HG03469 (cell line): ENCODE data around the gene APMAP.
"Not testable (repeated sequence)": the region's sequence is repeated elsewhere in the genome, so short reads cannot be mapped to it uniquely, and the experiment has no call there.

Experiments
- ATAC-seq: cut with Tn5 transposase; IDR thresholded peaks from one replicate; pipeline ENCODE4 v1.9.1; 2021; ENCODE audit warnings: mild to moderate bottlenecking, moderate library complexity, moderate number of reproducible peaks; ENCODE audit not compliant: unreplicated experiment

APMAP gene

DNA sequence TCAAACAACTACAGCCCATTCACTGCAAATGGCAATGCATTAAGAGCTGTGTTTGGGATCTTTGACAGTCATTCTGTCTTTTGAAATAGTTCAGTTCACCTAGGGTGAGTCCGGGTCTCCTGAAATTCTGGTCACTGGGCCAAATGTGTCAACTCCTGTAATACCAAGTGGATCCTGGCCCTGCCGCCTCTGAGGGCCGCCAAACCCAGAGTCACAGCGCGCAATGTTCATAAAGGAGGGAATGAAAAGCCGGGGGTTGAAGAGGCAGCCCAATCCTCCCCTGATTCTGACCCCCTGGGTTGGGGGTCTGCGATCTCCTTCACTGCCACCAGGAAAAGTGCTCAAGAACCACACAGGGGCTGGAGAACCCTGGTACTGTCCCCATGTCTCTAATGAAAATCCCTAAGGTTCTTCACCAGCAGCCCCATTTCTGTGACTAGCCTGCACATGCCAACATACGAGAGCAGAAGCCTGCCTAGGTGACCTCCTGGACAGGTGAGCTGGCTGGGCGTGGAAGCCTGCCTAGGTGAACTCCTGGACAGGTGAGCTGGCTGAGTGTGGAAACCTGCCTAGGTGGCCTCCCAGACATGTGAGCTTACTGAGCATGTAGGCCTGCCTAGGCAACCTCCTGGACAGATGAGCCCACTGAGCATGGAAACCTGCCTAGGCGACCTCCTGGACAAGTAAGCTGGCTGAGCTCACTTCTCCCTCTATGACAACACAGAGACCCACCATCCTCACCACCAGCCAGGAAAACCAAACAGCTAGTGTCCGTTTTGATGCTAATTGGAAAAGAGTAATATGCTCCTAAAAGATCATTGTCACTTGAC, 16.1 kb upstream of the APMAP start:
- no peak for ATAC-seq

DNA sequence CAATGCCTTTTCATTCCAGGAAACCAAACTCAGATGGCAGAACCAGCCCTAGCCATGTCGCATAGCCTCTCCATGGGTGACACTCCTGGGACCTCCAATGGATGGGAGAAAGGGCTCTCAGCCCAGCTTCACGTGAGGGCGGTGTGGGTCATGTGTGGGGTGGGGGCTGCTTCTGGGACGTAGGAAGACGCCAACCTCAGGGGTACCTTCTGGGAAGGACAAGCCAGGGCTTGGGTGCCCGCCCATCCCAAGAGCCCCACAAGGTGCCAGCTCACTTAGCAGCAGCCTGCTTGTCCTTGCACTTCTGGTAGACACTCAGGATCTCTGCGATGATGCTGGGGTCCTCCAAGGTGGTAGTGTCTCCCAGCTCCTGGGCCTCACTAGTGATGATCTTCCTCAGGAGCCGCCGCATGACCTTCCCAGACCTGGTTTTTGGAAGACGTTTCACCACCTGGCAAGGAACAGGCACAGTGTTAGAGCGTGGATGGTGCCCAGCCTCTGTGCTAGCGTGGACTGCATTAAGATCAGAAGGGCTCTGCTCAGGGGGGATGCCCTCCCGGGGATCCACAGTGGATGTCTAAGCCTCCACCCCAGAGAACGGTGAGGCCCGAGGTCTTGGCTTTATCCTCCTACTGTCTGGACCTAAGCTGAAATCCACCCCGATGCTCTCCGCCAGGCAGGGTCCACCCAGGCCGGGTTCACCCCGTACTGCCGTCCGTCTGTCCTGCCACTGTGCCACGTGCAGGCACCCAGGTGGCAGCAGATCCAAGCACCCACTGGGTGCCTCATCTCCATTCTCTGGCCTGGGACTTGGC, 15.1 kb upstream of the APMAP start:
- no peak for ATAC-seq

DNA sequence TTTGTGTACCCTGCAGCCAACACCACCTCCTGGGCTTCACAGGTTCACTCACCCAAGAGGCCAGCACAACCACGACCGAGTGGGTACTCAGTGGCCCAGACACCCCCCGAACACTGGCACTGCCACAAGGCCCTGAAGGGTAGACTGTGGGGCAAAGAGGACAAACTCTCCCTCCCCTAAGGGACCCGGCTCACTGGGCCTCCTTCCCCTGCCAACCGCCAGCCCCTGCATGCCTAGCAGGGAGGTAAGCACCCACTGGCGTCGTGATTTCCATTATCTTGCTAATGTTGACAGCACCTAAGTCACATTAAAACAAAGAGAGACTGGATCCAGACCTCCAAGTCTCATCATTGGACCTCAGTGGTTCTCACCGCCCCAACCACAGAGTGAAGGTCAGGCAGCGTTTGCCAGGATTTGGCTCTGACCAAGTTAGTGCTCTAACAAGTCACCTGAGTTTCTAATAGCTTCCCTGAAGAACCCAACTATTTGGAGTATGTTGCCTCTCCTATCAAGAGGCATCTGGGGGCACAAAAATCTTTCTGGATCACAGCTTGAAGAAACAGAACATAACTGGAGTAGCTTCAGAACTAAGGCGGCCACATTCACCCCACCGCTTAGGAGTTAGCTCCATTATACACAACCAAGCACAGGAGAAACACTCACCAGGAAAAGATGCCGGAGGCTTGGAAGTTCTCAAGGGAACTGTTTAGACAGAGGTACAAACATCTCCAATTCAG, 14.0 kb upstream of the APMAP start:
- no peak for ATAC-seq

DNA sequence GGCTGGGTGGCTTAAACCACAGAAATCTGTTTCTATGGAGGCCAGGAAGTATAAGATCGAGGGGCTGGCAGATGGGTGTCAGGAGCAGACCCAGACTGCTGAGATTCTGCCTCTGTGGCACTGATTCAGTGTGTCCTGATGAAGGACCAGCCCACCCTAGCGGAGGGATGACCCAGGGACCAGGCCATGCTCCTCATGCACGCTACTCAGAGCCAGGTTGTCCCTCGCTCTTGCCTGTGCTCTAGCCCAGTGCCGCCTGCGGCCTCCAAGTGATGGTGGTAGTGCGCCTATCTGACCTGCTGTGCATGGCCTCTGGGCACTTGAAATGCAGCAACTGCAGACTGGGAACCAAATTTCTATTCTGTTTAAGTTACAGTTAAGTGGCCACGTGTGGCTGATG, 13.1 kb upstream of the APMAP start:
- no peak for ATAC-seq

DNA sequence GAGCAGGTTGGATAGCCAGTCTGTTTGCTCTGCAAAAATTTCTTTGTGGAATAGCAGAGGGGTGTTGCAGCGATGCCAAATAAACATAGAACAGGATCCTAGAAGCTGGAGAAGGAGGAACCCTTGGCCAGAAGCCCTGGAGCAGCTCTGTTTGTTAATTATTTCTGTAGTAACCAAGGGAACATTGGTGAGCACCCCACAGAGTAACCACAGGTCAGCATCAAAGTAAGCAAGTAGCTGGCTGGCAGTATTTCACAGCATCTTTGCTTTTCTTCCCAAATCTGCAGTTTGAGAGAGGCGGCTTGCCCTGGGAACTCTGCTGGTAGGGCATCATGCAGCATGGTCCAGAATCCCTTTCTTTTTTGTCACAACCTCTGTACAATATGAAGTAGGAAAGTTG, 12.7 kb upstream of the APMAP start:
- no peak for ATAC-seq

DNA sequence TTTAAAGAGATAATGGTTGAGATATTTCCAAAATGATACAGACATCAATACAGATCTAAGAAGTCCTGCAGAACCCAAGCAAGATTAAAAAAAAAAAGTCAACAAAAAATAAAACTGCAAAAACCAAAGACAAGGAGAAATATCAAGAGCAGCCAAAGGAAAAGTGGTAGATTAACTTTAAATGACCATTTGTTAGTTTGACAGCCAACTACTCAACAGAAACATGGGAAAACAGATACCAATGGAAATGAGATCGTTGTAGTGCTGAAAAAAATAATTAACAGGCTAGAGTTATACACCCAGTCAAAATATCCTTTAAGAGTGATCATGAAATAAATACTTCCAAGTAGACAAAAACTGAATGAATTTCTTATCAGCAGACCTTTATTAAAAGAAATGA, 10.5 kb upstream of the APMAP start:
- ATAC-seq = no peak

DNA sequence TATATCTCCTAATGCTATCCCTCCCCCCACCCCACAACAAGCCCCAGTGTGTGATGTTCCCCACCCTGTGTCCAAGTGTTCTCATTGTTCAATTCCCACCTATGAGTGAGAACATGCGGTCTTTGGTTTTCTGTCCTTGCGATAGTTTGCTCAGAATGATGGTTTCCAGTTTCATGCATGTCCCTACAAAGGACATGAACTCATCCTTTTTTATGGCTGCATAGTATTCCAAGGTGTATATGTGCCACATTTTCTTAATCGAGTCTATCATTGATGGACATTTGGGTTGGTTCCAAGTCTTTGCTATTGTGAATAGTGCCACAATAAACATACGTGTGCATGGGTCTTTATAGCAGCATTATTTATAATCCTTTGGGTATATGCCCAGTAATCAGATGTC, 8.8 kb upstream of the APMAP start:
- ATAC-seq = not testable (repeated sequence)

DNA sequence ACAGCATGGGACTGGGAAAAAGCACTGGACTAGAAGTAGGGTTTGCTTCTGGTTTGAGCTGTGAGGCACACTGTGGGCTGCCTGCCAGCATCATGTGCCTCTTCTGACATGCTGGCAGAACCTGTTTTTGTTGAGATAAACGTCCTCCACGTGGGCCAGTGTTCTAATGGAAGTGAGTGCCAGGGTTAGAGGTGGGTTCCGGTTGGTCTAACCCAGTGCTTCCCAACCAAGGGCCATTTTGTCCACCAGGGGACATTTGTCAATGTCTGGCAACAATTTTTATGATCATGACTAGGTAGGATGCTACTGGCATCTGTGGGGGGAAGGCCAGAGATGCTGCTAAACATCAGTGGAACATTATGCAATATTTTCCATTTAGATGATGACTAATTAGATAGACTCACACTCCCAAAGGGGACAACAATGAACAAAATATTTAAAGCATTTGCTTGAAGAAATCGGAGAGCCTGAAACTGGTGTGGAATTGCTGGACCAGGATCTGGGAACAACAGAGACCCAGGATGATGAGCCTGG, 7.8 kb upstream of the APMAP start:
- ATAC-seq = no peak

DNA sequence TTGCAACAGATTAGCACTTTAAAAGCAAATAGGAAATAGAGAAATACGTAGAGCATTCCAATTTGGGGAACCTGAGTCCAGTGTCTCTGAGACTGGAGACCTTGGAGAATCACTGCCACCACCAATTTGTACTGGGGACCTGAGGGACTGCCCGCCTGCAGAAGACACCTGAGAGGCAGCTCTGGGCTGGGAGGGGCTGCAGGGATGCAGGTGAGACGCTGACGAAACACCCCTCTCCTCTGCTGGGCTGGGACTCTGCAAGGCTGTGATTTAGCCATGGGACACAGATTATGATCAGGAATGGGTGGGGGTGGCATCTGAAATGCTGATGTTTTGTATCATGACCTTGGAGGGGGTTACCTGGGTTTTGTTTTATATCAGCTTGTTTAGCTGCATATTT, 7.0 kb upstream of the APMAP start:
- ATAC-seq = no peak

DNA sequence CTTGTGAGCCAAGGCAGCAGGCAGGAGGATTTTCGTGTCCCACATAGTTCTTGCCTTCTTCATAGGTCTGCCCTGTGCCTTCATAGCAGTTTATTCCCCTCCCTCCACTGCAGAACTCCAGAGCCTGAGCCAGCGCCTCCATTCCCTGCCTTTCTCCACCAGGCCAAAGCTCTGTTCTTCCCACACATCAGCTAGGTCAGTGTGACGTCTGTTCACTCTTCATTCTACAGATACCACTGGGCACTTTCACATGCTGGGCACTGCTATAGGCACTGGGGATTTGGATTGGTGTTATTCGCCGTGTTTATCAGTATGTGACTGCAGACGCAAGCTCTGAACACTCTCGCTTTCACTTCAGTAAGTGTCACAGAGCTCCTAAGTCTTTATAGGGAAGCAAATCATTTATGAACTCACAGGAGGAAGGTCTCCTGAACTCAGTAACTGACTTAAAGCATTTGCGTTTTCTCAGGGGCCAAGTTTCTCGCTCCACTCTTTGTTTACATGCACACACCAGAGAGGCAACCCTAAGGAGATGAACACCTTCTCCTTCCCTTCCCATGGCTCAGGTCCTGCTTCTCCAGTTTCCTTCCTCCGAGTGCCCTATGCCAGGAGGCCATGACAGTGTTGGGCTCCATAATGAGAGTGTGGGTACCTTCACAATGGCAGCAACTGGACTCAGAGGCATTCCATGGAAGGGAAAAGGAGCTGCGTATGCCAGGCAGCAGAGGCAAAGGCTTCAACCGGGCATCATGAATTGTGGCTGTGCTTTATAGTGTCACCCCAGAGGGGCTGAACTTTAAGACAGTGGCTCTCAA, 6.3 kb upstream of the APMAP start:
- ATAC-seq = no peak

DNA sequence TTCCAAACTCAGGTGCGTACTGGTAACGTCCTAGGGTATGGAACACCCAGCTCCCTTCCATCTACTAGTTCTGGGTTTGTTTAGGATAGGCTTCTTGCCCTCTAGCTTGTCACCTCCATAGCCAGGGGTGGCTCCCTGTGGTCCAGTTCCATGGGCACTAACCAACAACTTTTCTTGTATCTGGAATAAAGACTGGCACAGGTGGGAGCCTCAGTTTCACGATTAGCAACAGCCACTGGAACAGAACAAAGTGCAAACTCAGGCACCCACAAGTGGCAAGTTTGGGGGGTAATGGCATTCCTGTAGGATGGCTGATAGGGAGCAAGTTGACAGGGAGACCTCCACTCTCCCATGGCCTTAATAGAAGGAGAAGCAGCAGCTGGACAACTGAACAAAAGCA, 5.6 kb upstream of the APMAP start:
- ATAC-seq = no peak

DNA sequence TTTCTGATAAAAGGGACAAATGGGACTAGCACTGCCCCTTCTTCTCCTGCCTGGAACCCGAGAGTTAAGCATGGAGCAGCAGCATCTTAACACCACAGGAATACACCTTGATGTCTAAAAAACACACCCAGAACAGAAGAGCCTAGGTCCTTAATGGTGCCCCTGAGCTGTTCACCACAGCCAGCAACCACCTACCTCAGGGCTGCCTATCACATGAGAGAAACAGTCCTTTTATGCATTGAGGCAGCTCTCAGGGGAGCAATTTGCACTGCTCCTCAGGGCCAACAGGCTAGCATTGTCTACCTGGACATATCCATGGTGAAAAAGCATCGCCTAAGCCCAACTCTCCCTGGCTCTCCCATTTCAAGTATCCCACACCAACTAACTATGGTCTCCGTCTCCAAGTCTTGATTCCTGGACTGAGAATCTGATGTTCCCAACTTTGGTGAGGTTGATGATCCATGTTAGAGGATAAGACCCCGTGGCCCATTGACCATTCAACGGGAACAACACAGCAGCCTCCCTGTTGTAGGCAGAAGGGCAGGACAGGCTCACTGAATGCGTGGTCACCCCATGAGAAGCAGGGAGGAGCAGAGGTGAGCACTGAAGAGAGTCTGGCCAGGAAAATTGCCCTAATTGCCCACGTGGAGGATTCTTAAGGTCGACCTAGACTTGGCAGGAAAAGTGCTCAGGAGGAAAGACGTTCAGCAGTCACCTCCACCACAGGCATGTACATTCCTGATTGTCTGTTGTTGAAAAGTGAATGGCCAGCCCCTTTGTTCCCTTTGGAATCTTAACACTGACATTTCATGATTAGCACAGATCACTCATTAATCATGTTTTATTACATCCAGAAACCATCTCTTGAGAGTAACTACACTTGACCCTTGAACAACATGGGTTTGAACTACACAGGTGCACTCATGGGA, 4.2 kb upstream of the APMAP start:
- no peak for ATAC-seq

DNA sequence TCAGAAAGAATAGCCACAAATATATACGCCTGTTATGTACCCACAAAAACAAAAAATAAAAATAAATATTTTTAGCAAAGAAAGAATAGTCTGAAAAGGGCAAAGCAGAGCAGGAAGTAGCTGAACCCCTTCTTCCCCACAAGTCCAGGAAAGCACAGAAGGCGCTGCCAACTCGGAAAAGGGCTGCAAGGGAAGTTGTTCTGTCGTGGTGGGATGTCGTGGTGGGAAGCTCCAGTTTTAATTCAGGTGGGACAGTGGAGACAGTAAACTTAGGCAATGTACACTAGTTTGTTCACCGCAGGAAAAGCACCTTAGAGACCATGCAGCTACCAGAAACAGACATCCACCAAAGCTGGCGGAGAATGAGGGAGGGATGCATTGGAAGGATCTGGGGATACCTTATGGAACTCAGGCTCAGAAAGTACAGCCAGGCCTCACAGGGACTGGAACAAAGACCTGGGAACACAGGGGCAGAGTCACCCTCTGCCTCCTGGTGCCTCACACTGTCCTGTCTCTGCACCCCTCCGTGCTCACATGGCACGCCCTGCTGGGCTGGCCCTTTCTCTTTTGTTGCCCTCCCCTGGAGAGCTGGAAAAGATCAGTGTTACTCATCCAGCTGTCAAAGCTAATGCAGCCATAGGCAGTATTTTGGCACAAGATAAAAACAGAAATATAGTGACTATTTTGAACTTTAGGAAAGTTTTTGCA, 3.3 kb upstream of the APMAP start:
- ATAC-seq = no peak

DNA sequence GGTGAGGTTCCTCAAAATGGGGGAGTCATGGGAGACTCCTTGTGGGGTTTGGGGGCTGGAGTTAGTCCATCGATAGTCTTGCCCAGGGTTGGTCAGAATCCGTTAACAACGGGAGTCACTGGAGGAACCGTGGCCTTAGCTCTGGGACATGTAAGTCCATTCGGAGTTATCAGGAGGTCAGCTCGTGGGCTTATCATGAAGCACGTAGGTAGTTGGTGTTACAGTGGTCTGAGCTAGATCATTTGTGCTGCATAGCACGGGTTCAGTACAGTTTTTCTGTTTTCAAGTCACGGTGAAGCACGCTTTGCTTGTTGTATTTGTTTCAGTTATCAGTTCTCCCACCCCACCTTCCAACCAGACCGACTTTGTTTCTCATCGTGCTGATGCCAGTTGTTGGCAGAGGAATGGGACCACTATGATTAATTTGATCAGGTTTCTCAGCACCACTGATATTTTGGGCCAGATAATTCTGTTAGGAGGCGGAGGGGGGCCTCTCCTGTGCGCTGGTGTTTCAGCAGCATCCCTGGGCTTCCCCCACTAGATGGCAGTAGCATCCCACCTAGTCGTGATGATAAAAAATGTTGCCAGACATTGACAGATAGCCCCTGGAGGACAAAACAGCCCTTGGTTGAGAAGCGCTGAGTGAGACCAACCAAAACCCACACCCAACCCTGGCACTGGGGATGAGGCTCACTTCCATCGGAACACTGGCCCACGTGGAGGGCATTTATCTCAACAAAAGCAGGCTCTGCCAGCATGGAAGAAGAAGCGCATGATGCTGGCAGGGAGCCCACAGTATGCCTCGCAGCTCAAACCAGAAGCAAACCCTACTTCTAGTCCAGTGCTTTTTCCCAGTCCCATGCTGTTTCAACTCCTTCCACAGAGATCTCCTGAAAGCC, 2.2 kb upstream of the APMAP start:
- ATAC-seq = no peak

DNA sequence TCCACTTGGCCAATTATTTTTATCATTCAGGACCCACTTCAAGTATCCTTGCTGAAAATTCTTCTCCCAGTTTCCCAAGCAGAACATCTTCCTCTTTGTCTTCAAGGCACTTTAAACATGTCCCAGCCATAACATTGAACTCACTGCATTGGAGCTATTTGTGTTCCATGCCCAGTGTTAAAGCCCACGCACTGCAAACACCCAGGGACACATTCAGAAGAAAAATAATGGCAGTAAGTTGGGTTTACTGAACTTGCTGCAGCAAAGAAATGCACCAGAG, 1.6 kb upstream of the APMAP start:
- ATAC-seq = no peak

DNA sequence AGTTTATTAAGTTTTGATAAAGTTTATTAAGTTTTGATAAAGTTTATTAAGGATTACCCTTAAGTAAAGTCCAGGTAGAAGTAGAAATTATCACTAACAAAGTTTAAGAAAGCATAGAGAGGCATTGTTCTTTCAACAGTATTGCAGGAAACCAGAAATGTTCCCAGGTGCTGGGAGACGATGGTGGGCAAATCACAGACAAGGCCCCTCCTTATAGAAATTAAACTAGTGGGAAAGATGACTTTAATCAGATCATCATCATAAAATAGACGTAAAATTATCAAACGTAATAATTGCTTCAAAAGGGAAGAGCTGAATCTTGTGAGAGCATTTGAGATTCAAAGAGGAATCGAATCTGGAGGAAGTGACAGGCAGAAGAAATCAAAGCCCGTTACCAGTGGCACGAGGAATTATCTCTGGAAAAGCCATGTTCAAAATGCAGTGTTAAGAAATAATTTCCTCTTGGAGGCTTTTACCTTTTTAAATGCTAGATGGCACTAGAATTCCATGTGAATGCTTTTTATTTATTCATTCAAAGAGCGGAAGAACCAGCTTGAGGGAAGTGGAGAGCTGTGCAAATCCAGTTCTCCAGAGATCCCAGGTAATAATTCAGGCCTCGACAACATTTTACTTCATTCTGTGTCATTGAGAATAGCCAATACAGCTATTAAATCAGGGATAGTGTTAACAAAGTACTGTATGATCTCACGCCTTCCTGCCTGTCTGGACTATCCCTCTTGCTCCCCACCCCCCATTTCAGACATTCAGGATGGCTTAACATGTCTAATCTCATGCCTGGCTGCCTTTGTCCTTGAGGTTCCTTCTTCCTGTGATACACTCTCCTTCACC, 1.0 kb upstream of the APMAP start:
- ATAC-seq = no peak

DNA sequence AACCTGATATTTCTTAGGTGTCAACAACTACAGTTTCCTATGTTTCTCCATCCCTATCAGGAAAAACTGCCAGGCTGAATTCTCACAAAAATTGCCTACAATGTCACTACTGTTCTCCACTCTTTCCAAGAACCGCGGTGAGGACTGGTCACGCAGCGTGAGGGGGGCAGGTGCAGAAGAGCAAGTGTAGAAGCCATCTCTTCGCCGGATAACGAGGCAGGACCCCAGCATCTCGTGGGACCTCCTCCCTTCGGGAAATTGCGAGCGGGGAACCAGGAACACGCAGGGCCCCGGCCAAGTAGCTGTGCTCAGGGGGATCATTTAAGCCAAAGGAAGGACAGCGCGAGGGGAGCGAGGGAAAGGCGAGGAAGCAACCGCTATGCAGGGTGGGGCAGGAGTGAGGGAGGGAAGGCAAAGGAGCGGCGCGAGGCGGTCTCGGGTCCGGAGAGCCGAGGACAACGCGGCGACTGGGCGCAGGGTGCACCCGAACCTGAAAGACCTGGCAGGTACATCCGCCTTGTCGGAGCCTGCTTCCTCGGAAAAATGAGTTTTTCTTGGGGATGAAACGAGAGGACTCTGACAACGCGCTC, 559 bp downstream of the APMAP start:
- peak; percentile 4 for ATAC-seq
